ENCODE measurements around the gene LRRC9. TPM values are rescaled to one million over a fixed set of nuclear protein-coding genes. Genes with fewer than 3 reads are reported as not detected.
A peak's percentile ranks its signal among the peaks of the same experiment; 100 is the strongest.
"Not testable (repeated sequence)": the region's sequence is repeated elsewhere in the genome, so short reads cannot be mapped to it uniquely, and the experiment has no call there.

The LRRC9 gene
- total RNA-seq, 8 experiments from 2014 or later, result 0.40 to 28.3 (median 1.5) TPM; not detected in 2

DNA sequence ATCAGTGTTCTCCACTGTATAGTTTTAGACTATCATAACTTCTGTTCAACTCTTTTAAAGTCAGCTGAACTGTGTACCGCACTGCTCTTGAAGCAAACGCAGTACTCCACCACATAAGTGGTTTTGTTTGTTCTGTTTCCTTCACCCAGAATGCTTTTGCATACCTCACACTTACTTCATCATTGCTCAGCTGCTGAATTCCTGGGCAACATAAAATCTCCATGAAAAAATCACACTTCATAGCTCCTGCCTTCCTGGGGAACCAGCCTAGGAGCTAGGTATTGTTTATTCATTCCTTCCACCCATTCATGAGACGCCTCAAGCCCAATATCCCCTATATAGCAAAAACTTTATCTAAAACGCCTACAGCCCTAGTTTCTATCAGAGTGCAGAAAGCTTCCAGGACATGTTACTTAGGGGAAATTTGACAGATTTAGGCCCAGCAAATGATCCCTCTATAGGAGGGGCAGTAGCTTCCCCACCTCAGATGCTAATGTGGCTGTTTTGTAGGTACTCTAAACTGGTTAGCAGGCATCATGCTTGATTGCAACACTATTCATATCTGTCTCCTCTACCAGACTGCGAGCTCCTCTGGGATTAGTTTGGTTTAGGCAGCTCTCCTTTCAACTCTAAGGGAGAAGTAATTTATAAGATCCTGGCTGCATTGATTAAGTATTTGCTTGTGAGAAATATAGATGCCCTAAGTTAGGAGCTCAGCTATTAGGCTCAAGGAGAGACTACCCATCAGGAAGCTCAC, 44.5 kb downstream of the LRRC9 start:
- H3K4me3 ChIP-seq, result no peak overlapping the region
- 14 to 100% (median 82%) methylated on average over 1 to 4 of the region's 5 CpGs; no CpG with 5 or more reads in 1 of the 10 experiments for WGBS, 10 experiments
- H3K4me1 ChIP-seq (replicated peaks in 1 of 2), result no peaks in the 10 kb centered on the region
- ATAC-seq (replicated peaks in 6 of 8), result peak in 7 of 8 experiments; percentile 10 to 93 (median 31)
- in situ Hi-C loops (cut with MboI; ENCODE audit: low pct_unique_long_range_greater_than_20kb in 2 of 9, low sequenced_read_pairs in 9 of 9, unreplicated experiment in 9 of 9), result loop anchor here in 3 of 9 experiments (25.0 kb wide), 2 partner anchors 198 to 223 kb away; partner anchors contain the start of gene DHRS7 (in 1 of the 3)
- H3K27ac ChIP-seq, result no peak overlapping the region

DNA sequence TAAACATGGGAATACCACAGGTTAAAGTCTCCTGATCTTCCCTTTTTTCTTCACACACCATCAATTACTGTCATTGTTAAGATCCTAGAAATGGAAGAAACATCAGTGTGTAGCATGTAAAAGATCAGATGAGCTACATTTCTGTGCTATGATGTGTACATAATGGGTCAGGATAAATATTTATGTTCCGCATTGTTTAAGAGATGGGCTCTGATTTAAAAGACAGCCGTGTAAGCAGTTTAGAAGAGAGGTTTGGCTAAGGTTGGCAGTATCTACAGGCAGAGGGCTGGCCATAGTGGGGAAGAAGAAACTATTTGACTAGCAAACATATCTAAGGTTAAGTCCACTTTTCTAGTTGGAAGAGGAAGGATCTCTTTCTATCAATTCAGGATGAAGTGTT, 49.4 kb downstream of the LRRC9 start:
- WGBS, 10 experiments, result 17 to 100% (median 78%) methylated on average over 1 to 2 of the region's 2 CpGs
- peak in 1 of 8 experiments; percentile 37 for ATAC-seq (replicated peaks in 6 of 8)
- no peaks in the 10 kb centered on the region for H3K4me1 ChIP-seq (replicated peaks in 1 of 2)
- H3K27ac ChIP-seq, result no peak overlapping the region
- in situ Hi-C loops (cut with MboI; ENCODE audit: low pct_unique_long_range_greater_than_20kb in 2 of 9, low sequenced_read_pairs in 9 of 9, unreplicated experiment in 9 of 9), result loop anchor here in 3 of 9 experiments (25.0 kb wide), 2 partner anchors 193 to 218 kb away; partner anchors contain the start of gene DHRS7 (in 1 of the 3)
- H3K4me3 ChIP-seq, result no peak overlapping the region

DNA sequence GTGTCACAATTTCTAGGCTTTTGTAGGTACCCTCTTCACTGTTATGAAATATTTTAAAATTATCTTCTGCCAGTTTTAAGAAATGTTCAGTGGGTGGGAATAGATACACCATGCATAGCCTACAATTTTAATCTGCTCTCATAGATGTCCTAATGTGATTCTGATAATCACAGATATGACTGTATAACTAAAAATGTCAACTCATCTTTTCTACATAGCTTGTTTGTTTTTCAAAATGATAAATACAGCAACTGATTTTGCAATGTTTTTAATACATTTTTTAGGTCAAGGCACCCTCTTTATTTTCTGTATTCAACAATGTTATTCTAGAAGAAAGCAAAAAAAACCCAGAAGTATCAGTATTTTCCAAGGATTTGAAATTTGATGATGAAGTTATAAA, 61.6 kb downstream of the LRRC9 start:
- in situ Hi-C loops (cut with MboI; ENCODE audit: low pct_unique_long_range_greater_than_20kb in 2 of 9, low sequenced_read_pairs in 9 of 9, unreplicated experiment in 9 of 9), result loop anchor here in 1 of 9 experiments (25.0 kb wide), 1 partner anchor 181 kb away; the partner anchor contains the start of gene DHRS7
- no peak overlapping the region for H3K4me3 ChIP-seq
- no peak overlapping the region for H3K27ac ChIP-seq
- no peak for ATAC-seq (replicated peaks in 6 of 8)
- no peaks in the 10 kb centered on the region for H3K4me1 ChIP-seq (replicated peaks in 1 of 2)

DNA sequence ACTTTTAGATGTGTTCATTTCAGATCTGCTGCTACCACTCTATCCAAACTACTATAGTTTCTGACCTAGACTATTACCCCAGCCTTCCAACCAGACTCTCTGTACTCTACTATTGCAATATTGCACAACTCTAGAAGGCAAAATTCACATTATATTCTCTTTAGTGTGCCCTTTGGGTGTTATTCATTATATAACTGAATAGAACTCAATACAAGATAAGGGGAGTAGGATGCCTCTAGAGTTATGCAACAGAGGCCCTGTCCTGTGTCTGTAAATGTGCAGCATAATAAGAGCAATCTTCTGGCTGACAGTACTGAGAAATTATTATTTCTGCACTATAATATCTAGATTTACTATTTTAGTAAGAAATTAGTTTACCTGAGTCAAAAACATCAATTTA, 63.1 kb downstream of the LRRC9 start:
- H3K4me1 ChIP-seq (replicated peaks in 1 of 2), result no peaks in the 10 kb centered on the region
- no peak overlapping the region for H3K27ac ChIP-seq
- ATAC-seq (replicated peaks in 6 of 8), result no peak
- H3K4me3 ChIP-seq, result no peak overlapping the region
- in situ Hi-C loops (cut with MboI; ENCODE audit: low pct_unique_long_range_greater_than_20kb in 2 of 9, low sequenced_read_pairs in 9 of 9, unreplicated experiment in 9 of 9), result loop anchor here in 1 of 9 experiments (25.0 kb wide), 1 partner anchor 179 kb away; the partner anchor contains the start of gene DHRS7

DNA sequence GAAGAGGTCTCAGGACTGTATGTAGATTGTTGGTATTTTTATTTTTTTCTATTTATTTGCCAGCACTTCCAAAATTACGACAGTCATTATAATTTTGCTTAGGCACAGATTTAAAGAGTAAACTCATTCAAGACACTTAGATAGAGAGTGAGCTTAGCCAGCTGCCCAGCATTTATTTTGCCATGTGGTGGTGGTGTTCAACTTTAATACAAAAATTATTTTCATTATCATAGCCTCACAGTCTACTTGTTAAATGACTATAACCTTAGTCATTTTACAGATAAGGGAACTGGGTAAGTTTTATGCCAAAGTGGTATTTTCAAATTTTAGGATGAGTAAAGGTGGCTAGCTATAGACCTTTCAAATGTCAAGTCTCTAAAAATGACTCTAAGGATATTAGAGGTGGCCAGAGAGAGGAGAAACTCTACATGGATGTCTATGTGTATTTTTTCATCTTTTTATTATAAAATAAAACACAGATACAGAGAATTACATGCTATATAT, 66.7 kb downstream of the LRRC9 start:
- no peak for ATAC-seq (replicated peaks in 6 of 8)
- in situ Hi-C loops (cut with MboI; ENCODE audit: low pct_unique_long_range_greater_than_20kb in 2 of 9, low sequenced_read_pairs in 9 of 9, unreplicated experiment in 9 of 9), result loop anchor here in 1 of 9 experiments (25.0 kb wide), 1 partner anchor 176 kb away; the partner anchor contains the start of gene DHRS7
- WGBS, 10 experiments, result 0 to 89% (median 72%) methylated on average over 1 of the region's 1 CpG; no CpG with 5 or more reads in 2 of the 10 experiments
- no peak overlapping the region for H3K4me3 ChIP-seq
- no peaks in the 10 kb centered on the region for H3K4me1 ChIP-seq (replicated peaks in 1 of 2)
- no peak overlapping the region for H3K27ac ChIP-seq

DNA sequence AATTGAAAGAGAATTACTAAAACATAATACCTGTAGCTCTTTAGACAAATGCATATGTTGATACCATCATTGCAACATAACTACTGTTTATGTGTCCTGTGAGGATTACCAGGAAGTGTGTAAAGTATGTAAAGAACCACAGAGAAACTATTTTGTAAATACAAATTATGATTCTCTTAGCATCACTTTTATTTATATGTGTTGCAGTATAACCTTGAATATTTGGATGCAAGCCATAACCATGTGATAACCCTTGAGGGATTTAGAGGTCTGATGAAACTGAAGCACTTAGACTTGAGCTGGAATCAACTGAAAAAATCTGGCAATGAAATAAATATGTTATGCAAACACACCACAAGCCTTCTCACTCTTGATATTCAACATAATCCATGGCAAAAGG, 77.5 kb downstream of the LRRC9 start:
- Histone ChIP-seq H3K4me3 (no peak overlapping the region), H3K4me1 (replicated peaks in 1 of 2) (no peaks in the 10 kb centered on the region), H3K27ac (no peak overlapping the region)
- in situ Hi-C loops (cut with MboI; ENCODE audit: low pct_unique_long_range_greater_than_20kb in 2 of 9, low sequenced_read_pairs in 9 of 9, unreplicated experiment in 9 of 9), result loop anchor here in 1 of 9 experiments (25.0 kb wide), 1 partner anchor 165 kb away; the partner anchor contains the start of gene DHRS7
- peak in 4 of 8 experiments; percentile 31 to 95 (median 90) for ATAC-seq (replicated peaks in 6 of 8)

DNA sequence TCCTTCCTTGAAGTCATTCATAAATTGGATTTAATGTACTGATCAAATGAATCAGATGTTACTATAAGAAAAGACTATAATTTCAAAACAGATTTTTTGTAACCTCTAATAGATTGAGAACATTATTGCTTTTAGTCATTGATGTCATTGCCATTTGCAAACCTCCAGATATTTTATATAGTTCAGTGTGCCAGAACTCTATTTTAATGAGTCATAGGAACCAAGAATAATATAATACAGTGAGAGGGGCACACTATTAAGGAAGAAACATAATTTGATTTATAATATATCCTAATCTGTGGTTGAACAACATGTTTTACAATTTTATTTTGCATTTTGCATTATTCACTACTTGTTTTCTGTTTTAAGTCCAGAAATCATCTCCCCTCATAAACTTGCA, 78.0 kb downstream of the LRRC9 start:
- ATAC-seq (replicated peaks in 6 of 8), result peak in 3 of 8 experiments; percentile 15 to 46 (median 20)
- H3K27ac ChIP-seq, result no peak overlapping the region
- no peaks in the 10 kb centered on the region for H3K4me1 ChIP-seq (replicated peaks in 1 of 2)
- in situ Hi-C loops (cut with MboI; ENCODE audit: low pct_unique_long_range_greater_than_20kb in 2 of 9, low sequenced_read_pairs in 9 of 9, unreplicated experiment in 9 of 9), result loop anchor here in 1 of 9 experiments (25.0 kb wide), 1 partner anchor 164 kb away; the partner anchor contains the start of gene DHRS7
- H3K4me3 ChIP-seq, result no peak overlapping the region

DNA sequence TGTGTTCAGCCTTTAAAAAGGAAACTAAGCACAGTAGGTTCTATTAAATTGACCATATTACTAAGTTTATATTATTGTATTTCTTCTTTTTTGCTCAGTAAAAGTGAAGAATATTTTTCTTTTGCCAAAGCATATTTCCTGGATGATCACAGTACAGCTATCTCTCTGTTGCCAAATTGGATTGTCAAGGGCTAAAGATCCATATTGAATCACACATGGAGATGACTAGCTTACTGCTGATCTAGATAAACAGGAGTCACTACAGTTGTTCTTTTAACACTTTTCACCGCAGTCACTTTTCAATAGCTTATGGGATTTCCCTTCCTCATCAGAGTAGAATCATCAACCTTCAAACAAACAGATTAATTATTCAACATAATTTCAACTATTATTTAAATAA, 78.6 kb downstream of the LRRC9 start:
- H3K4me3 ChIP-seq, result no peak overlapping the region
- WGBS, 10 experiments, result 80 to 100% (median 97%) methylated on average over 1 of the region's 1 CpG; no CpG with 5 or more reads in 2 of the 10 experiments
- no peak for ATAC-seq (replicated peaks in 6 of 8)
- in situ Hi-C loops (cut with MboI; ENCODE audit: low pct_unique_long_range_greater_than_20kb in 2 of 9, low sequenced_read_pairs in 9 of 9, unreplicated experiment in 9 of 9), result loop anchor here in 1 of 9 experiments (25.0 kb wide), 1 partner anchor 164 kb away; the partner anchor contains the start of gene DHRS7
- no peaks in the 10 kb centered on the region for H3K4me1 ChIP-seq (replicated peaks in 1 of 2)
- no peak overlapping the region for H3K27ac ChIP-seq

DNA sequence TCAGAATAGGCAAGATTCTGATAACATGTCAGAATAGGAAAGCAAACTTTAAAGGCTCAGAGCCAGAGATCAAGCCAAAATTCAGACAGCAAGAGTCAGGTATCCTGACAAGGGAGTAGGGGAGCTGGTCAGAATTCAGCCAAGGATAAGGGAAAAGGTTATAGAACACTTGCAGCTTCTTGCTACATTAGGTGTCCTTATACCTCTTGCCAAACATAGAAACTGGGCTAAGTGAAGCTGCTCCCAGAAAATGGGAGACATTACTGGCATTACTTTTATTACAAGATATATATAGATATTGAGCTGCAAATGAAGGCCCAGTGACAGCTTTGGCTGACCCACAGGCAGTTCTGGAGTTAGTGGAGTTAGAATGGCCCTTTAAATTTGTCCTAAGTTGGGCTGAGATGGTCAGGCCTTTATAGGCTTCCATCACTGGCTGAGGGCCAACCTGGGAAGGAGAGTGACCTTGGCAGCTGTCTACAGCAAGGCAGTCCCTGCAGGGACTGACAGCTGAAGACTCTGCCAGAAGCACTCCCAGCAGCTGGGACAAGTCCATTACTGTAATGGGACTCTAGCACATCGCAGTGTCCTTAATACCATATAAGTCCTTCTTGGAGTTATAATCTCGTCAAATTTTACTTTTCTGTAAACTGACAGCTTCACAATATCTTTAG, 83.0 kb downstream of the LRRC9 start:
- Histone ChIP-seq H3K4me3 (no peak overlapping the region), H3K27ac (no peak overlapping the region), H3K4me1 (replicated peaks in 1 of 2) (no peaks in the 10 kb centered on the region)
- no peak for ATAC-seq (replicated peaks in 6 of 8)
- WGBS, 10 experiments, result 7 to 94% (median 40%) methylated on average over 1 to 2 of the region's 2 CpGs; no CpG with 5 or more reads in 3 of the 10 experiments
- in situ Hi-C loops (cut with MboI; ENCODE audit: low pct_unique_long_range_greater_than_20kb in 2 of 9, low sequenced_read_pairs in 9 of 9, unreplicated experiment in 9 of 9), result no loop called here

DNA sequence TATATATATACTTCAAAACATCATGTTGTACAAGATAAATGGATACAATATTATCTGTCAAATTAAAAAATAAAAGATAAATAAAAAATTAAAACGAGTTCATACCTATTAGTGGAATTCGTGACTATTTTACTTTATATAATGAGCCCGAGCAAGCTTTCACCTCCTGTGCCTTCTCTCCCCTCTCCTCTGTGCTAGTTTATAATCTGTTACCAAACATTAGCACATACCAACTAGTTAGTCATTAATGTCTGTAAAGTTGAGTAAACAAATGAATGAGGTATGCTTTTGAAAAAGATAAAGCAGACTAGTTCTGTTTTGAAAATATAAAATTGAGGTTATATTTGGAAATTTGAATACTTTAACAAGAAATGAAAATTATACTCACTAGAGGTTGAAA, 84.0 kb downstream of the LRRC9 start:
- Histone ChIP-seq H3K4me3 (no peak overlapping the region), H3K4me1 (replicated peaks in 1 of 2) (no peaks in the 10 kb centered on the region), H3K27ac (no peak overlapping the region)
- no peak for ATAC-seq (replicated peaks in 6 of 8)
- in situ Hi-C loops (cut with MboI; ENCODE audit: low pct_unique_long_range_greater_than_20kb in 2 of 9, low sequenced_read_pairs in 9 of 9, unreplicated experiment in 9 of 9), result no loop called here
- WGBS, 10 experiments, result 7 to 83% (median 45%) methylated on average over 1 to 3 of the region's 3 CpGs

DNA sequence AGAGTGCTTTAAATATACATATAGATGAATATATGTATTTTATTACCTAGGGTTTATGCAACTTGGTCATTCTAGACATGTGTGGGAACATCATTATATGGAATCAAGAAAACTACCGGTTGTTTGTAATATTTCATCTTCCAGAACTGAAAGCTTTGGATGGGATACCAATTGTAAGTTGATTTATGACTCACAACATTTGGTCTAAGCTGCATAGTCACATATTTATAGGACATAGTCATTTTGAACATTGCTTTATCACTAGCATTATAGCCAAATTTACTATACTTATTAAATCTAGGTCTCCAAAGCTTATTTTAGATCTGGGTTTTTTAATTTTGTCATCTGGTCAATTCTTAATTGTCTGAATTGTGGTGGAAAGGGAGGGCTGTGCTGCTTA, 88.1 kb downstream of the LRRC9 start:
- no peak overlapping the region for H3K27ac ChIP-seq
- H3K4me1 ChIP-seq (replicated peaks in 1 of 2), result no peaks in the 10 kb centered on the region
- no peak overlapping the region for H3K4me3 ChIP-seq
- 0 to 90% (median 67%) methylated on average over 1 of the region's 1 CpG; no CpG with 5 or more reads in 2 of the 10 experiments for WGBS, 10 experiments
- in situ Hi-C loops (cut with MboI; ENCODE audit: low pct_unique_long_range_greater_than_20kb in 2 of 9, low sequenced_read_pairs in 9 of 9, unreplicated experiment in 9 of 9), result no loop called here
- no peak for ATAC-seq (replicated peaks in 6 of 8)

DNA sequence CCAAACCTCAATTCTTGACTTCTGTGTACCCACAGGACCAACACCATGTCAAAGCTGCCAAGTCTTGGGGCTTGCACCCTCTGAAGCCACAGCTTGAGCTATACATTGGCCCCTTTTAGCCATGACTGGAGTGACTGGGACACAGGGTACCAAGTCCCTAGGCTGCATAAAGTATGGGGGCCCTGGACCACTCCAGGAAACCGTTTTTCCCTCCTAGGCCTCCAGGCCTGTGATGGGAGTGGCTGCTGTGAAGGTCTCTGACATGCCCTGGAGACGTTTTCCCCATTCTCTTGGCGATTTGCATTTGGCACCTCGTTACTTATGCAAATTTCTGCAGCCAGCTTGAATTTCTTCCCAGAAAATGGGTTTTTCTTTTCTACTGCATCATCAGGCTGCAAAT, 90.3 kb downstream of the LRRC9 start:
- in situ Hi-C loops (cut with MboI; ENCODE audit: low pct_unique_long_range_greater_than_20kb in 2 of 9, low sequenced_read_pairs in 9 of 9, unreplicated experiment in 9 of 9); H3K27ac ChIP-seq; H3K4me3 ChIP-seq; H3K4me1 ChIP-seq (replicated peaks in 1 of 2); ATAC-seq (replicated peaks in 6 of 8): not testable (repeated sequence)
- WGBS, 10 experiments, result 0 to 66% (median 43%) methylated on average over 1 to 4 of the region's 4 CpGs; no CpG with 5 or more reads in 2 of the 10 experiments

DNA sequence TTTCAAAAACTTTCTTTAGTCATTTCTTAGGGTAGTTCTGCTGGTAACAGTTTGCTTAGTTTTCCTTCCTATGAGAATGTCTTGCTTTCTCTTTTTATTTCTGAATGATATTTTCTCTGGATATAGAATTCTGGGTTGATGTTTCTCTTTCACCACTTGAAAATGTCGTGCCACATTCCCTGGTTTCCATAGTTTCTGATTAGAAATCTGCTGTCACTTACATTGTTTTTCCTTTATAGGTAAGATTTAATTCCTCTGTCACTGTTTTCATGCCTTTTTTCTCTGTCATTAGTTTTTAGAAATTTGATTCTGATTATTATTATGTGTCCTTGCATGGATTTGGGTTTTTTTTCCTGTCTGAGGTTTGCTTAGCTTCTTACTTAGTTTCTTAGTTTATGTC, 94.5 kb downstream of the LRRC9 start:
- WGBS, 10 experiments, result 0 to 92% (median 43%) methylated on average over 1 of the region's 1 CpG; no CpG with 5 or more reads in 1 of the 10 experiments
- no peak for ATAC-seq (replicated peaks in 6 of 8)
- in situ Hi-C loops (cut with MboI; ENCODE audit: low pct_unique_long_range_greater_than_20kb in 2 of 9, low sequenced_read_pairs in 9 of 9, unreplicated experiment in 9 of 9), result no loop called here
- Histone ChIP-seq H3K27ac (no peak overlapping the region), H3K4me3 (no peak overlapping the region), H3K4me1 (replicated peaks in 1 of 2) (no peaks in the 10 kb centered on the region)

All from motor neuron (in vitro differentiated cells).